HFFc6 (cell line): ENCODE data around the gene ICE1. TPM values are rescaled to one million over a fixed set of nuclear protein-coding genes. Genes with fewer than 3 reads are reported as not detected.

Source experiments
- DNase-seq: peaks from one replicate; pipeline ENCODE4 v3.0.0-alpha.2; 2018
- H3K27ac Mint-ChIP-seq: 2 replicates; pipeline ENCODE4 v1.8.0; 2020; ENCODE audit warnings: mild to moderate bottlenecking, mixed read lengths
- H3K27me3 Mint-ChIP-seq: 2 replicates; pipeline ENCODE4 v1.8.0; 2021; ENCODE audit warnings: mild to moderate bottlenecking, moderate library complexity, mixed read lengths; ENCODE audit not compliant: insufficient read depth
- H3K36me3 Mint-ChIP-seq: 2 replicates; pipeline ENCODE4 v1.8.0; 2021; ENCODE audit warnings: low read depth, mixed read lengths
- H3K4me1 Mint-ChIP-seq: 2 replicates; pipeline ENCODE4 v1.8.0; 2020; ENCODE audit warnings: low read depth, mixed read lengths
- H3K4me3 Mint-ChIP-seq: 2 replicates; pipeline ENCODE4 v1.8.0; 2020; ENCODE audit warnings: mild to moderate bottlenecking, moderate library complexity, mixed read lengths
- H3K9me3 Mint-ChIP-seq: 2 replicates; pipeline ENCODE4 v1.8.0; 2020; ENCODE audit warnings: mild to moderate bottlenecking, mixed read lengths
- CTCF ChIP-seq: fragments of 200-600 bp; sonication (generic); IDR thresholded peaks from 2 replicates; pipeline ENCODE4 v1.5.0; 2021; ENCODE audit warnings: antibody characterized with exemption, mild to moderate bottlenecking
- total RNA-seq, 6 experiments: library from RNA; stranded (reverse); fragmentation: NEBNext Ultra II Directional; extraction: Animal tissue kit (Norgen Biotek cat#: 25700); gene quantifications; 2 replicates in 1 of 6; 3 replicates in 5 of 6; pipeline ENCODE4 v1.2.3, GENCODE V29; 2021

The ICE1 gene
- total RNA-seq, 6 experiments from 2014 or later = 19.7 to 23.8 (median 22.2) TPM

GRCh38 chr5:5377780-5378179 lies 44.7 kb upstream of the ICE1 start:
- Mint-ChIP-seq H3K27me3 (peaks cover 7% of the 10 kb centered on the region), H3K36me3 (peaks cover 5% of the 10 kb centered on the region; the same call in 1 of the 2 replicates), H3K4me1 (peaks cover 18% of the 10 kb centered on the region), H3K9me3 (peaks cover 16% of the 10 kb centered on the region; the same call in 1 of the 2 replicates), H3K27ac (no peak overlapping the region), H3K4me3 (no peak overlapping the region)
- DNase-seq = no peak
- TF ChIP-seq CTCF = no peak

- H3K4me1 Mint-ChIP-seq = peaks cover 14% of the 10 kb centered on the region
- no peak overlapping the region for H3K4me3 Mint-ChIP-seq
- peaks cover 5% of the 10 kb centered on the region; the same call in 1 of the 2 replicates for H3K36me3 Mint-ChIP-seq
- H3K27me3 Mint-ChIP-seq = peaks cover 7% of the 10 kb centered on the region
- H3K9me3 Mint-ChIP-seq = peaks cover 14% of the 10 kb centered on the region; the same call in 1 of the 2 replicates
- DNase-seq = no peak
- no peak overlapping the region for H3K27ac Mint-ChIP-seq
- no peak for TF ChIP-seq CTCF
These were observed 43.9 kb upstream of the ICE1 start for GRCh38 chr5:5378531-5378930.

GRCh38 chr5:5380298-5380697 lies 42.2 kb upstream of the ICE1 start:
- H3K27ac Mint-ChIP-seq = no peak overlapping the region
- no peak for DNase-seq
- peaks cover 12% of the 10 kb centered on the region; the same call in 1 of the 2 replicates for H3K9me3 Mint-ChIP-seq
- no peak for TF ChIP-seq CTCF
- H3K4me3 Mint-ChIP-seq = no peak overlapping the region
- H3K27me3 Mint-ChIP-seq = peaks cover 10% of the 10 kb centered on the region
- peaks cover 5% of the 10 kb centered on the region; the same call in 1 of the 2 replicates for H3K36me3 Mint-ChIP-seq
- no peaks in the 10 kb centered on the region for H3K4me1 Mint-ChIP-seq

GRCh38 chr5:5381310-5381913 lies 41.1 kb upstream of the ICE1 start:
- Mint-ChIP-seq H3K36me3 (no peaks in the 10 kb centered on the region), H3K4me3 (no peak overlapping the region), H3K9me3 (peaks cover 3% of the 10 kb centered on the region; the same call in 1 of the 2 replicates), H3K27me3 (peaks cover 8% of the 10 kb centered on the region), H3K27ac (no peak overlapping the region), H3K4me1 (no peaks in the 10 kb centered on the region)
- TF ChIP-seq CTCF = no peak
- no peak for DNase-seq

- Mint-ChIP-seq H3K9me3 (no peaks in the 10 kb centered on the region), H3K27me3 (peaks cover 8% of the 10 kb centered on the region), H3K27ac (no peak overlapping the region), H3K36me3 (no peaks in the 10 kb centered on the region), H3K4me1 (no peaks in the 10 kb centered on the region), H3K4me3 (no peak overlapping the region)
- TF ChIP-seq CTCF = no peak
- no peak for DNase-seq
These were observed 39.0 kb upstream of the ICE1 start for GRCh38 chr5:5383461-5383860.
